Subcutaneous adipose tissue (tissue), 4 donors: ENCODE data around the gene CLTB. TPM values are rescaled to one million over a fixed set of nuclear protein-coding genes. Genes with fewer than 3 reads are reported as not detected.

Experiments
- total RNA-seq, 4 donors: library from RNA; depleted of rRNA; stranded (reverse); fragments of >200 nt; gene quantifications; one replicate each; pipeline ENCODE4 v1.1.0, GENCODE V29; 2016
- TF ChIP-seq, protein P1 (sequence below): fragments of 450-650 bp; IDR thresholded peaks from one replicate; pipeline ENCODE4 v1.5.1; 2016; ENCODE audit warnings: low read depth, mild to moderate bottlenecking, control low read depth, antibody characterized with exemption, moderate library complexity

CLTB gene
- total RNA-seq, 4 donors from 2014 or later, result 80.4 to 144 (median 99.5) TPM

DNA sequence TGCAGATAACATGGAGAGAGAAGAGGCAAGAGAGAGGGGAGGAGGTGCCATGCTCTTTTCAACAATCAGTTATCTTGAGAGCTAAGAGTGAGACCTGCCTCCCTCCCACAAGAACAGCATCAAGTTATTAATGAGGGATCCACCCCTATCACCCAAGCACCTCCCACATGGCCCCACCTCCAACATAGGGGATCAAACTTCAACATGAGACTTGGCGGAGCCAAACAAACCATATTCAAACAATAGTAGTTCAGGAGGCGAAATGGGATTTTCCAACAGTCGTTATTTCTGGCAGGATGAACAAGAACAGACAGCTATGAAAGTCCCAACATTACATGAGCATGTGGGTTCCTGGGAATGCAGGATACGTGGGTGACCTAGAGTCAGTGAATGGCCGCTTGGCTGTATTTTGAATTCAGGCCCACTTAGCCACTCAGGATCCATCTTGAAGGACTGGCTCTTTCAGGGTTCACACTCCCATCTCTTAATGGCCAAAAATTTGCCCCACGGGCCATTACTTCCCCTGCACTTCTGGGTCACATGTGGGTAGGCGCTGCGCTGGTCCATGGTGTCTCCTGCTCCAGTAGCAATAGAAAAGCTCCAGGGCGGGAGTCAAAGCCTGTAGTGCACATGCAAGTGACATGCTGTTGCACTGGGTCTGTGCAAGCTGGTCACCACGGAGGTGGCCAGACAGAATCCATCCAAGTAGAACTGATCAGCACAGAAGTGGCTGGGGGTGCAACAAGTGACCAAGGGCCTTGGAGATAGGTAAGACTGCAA is 24.8 kb upstream of the CLTB start:
- TF ChIP-seq, protein P1, sequence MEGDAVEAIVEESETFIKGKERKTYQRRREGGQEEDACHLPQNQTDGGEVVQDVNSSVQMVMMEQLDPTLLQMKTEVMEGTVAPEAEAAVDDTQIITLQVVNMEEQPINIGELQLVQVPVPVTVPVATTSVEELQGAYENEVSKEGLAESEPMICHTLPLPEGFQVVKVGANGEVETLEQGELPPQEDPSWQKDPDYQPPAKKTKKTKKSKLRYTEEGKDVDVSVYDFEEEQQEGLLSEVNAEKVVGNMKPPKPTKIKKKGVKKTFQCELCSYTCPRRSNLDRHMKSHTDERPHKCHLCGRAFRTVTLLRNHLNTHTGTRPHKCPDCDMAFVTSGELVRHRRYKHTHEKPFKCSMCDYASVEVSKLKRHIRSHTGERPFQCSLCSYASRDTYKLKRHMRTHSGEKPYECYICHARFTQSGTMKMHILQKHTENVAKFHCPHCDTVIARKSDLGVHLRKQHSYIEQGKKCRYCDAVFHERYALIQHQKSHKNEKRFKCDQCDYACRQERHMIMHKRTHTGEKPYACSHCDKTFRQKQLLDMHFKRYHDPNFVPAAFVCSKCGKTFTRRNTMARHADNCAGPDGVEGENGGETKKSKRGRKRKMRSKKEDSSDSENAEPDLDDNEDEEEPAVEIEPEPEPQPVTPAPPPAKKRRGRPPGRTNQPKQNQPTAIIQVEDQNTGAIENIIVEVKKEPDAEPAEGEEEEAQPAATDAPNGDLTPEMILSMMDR, result no peak

DNA sequence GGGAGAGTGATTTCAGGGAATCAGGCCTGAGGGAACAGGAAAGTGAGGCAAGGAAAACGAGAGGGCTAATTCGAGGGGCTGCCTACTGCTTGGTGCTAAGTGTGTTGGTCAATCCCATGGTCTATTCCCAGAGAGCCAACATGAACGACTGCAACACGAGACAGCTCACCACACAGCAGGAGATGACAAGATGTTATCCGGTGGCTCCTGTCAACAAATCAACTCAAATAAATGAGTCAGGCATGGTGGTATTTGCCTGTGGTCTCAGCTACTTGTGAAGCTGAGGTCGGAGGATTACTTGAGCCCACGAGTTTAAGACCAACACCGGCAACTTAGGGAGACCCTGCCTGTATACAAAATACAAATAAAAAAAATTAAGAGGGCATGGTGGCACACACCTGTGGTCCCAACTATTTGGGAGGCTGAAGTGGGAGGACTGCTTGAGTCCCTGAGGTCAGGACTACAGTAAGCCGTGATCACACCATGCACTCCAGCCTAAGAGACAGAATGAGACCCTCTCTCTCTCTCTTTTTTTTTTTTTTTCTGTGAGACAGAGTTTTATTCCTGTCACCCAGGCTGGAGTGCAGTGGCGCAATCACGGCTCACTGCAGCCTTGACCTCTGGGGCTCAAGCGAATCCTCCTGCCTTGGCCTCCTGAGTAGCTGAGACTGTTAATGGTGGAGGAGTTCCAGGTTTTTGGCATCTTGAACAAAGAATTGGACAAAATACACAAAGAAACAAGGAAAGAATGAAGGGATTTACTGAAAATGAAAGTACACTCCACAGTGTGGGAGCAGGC is 22.8 kb upstream of the CLTB start:
- TF ChIP-seq, protein P1, result no peak

DNA sequence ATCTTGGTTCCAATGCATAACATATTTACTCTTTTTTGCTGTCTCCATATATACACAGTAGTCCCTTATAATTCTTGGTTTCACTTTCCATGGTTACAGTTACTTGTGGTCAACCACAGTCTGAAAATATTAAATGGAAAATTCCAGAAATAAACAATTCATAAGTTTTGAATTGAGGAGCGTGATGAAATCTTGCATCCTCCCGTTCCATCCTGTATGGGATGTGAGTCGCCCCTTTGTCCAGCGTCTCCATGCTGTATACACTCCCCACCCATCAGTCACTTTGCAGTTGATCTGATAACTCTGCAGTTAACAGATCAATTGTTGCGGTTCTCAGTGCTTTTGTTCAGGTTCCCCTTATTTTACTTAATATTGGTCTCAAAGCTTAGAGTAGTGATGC is 20.3 kb upstream of the CLTB start:
- TF ChIP-seq, protein P1, result no peak

DNA sequence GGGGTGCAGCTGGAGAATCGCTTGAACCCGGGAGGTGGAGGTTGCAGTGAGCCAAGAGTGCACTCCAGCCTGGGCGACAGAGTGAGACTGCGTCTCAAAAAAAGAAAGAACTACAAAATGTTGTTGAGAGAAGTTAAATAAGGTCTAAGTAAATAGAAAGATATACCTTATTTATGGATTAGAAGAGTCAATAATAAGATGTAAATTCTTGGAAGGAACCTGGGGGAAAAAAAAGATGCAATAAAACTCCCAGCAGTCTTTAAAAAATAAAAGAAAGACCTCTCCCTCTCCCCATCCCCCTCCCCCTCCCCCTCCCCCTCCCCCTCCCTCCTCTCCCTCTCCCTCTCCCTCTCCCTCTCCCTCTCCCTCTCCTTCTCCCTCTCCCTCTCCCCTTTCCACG is 16.4 kb upstream of the CLTB start:
- TF ChIP-seq, protein P1, result no peak

DNA sequence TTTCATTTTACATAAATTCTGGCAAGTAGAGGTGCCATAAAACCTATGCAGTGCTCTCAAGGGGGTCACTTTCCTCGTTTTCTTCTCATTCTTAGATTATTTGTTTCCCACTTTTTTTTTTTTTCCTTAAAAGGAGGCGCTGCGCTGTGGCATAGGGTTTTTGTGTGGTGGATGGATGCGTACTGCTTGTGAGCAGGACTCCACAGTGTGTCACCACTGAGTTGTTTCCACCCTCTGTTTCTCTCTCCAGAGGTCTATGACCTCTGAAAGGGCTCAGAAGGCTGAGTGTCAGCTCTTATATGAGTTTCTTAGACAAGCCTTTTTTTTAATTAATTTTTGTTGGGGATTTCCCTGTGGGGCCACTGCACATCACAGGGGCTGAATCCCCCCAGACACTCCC is 13.6 kb upstream of the CLTB start:
- TF ChIP-seq, protein P1, result no peak

DNA sequence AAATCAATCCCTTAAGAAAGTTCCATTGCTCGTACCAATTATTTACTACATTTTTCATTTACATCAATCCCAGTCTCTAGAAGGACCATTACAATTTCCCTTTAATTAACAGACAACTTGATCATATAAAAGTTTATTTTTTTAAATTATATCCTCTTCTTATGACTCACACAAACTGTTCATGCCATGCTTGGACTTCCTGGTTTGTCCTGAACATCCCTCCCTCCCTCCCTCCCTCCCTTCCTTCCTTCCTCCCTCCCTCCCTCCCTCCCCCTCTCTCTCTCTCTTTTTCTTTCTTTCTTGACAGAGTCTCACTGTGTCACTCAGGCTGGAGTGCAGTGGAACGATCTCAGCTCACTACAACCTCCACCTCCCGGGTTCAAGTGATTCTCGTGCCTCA is 11.6 kb upstream of the CLTB start:
- TF ChIP-seq, protein P1, result no peak

DNA sequence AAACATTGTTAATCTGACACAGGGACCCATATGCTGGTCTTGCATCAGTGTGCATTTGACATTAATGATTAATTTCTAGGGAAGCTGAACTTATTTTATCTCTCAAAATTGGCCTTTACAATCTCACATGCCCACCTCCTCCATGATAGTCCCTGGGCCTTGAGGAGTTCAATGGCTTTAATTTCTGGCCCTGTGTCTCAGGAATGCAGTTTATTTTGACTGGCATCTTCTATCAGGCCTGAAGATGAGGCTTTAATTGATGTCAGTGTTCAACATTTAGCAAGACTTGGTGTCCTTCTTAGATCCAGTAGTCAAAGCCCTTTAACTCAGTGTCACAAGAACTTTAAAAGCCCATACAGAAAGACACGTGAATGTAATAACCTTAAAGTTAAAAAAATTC is 10.5 kb upstream of the CLTB start:
- TF ChIP-seq, protein P1, result no peak
